ENCODE measurements around the gene HES2. TPM values are rescaled to one million over a fixed set of nuclear protein-coding genes. Genes with fewer than 3 reads are reported as not detected.

HES2 gene
- total and polyA plus RNA-seq, 9 of the 15 experiments (the other 6 are each of a cell fraction or from before 2014, with no cell fraction given) = 0.05 to 0.18 (median 0.07) TPM; not detected in 4

- 0 out of 2 replicates have a peak, but pooled peaks have one; percentile 68 for TF ChIP-seq ATF6 (CRISPR knock-in tag; IDR thresholded peaks at IDR 0.05)
- TF ChIP-seq SMARCA4 (IDR thresholded peaks at IDR 0.05) = peak; percentile 68
- no peak for TF ChIP-seq TSHZ1 (CRISPR knock-in tag; IDR thresholded peaks at IDR 0.05)
- TF ChIP-seq DPF2 (IDR thresholded peaks at IDR 0.05) = peak; percentile 73
- peak; percentile 45; the same call in 1 of the 2 replicates for TF ChIP-seq ATF3 (IDR thresholded peaks at IDR 0.05)
- peak; percentile 47; the same call in 1 of the 2 replicates for TF ChIP-seq ATF3 (CRISPR knock-in tag; conservative IDR thresholded peaks at IDR 0.05)
- TF ChIP-seq SUPT5H (IDR thresholded peaks at IDR 0.05) = peak; percentile 85
- TF ChIP-seq ZNF431 (CRISPR knock-in tag; IDR thresholded peaks at IDR 0.05) = peak; percentile 52; the same call in 1 of the 2 replicates
- peak; percentile 80 for TF ChIP-seq TFE3 (CRISPR knock-in tag; IDR thresholded peaks at IDR 0.05)
- no peak for TF ChIP-seq TCF7L2 (IDR thresholded peaks at IDR 0.05; ENCODE audit: low read depth, low read length)
- no peak for TF ChIP-seq ZNF507 (tag; conservative IDR thresholded peaks at IDR 0.05)
- TF ChIP-seq RBBP5 (IDR thresholded peaks at IDR 0.05; ENCODE audit: borderline replicate concordance, insufficient read depth, low read length, poor library complexity, severe bottlenecking) = peak; percentile 83
- no peak for TF ChIP-seq GABPB2 (CRISPR knock-in tag; conservative IDR thresholded peaks at IDR 0.05)
- peak; percentile 50; the same call in 1 of the 2 replicates for TF ChIP-seq ETS1 (conservative IDR thresholded peaks at IDR 0.05; ENCODE audit: control insufficient read depth, low read depth, low read length)
- peak; percentile 74; the same call in 1 of the 2 replicates for TF ChIP-seq HNRNPL (IDR thresholded peaks at IDR 0.05; ENCODE audit: low read depth, low read length)
- TF ChIP-seq ELF1 (tag; IDR thresholded peaks at IDR 0.05) = peak; percentile 87
- peak; percentile 69; the same call in 1 of the 2 replicates for TF ChIP-seq SMARCE1 (IDR thresholded peaks at IDR 0.05)
These were observed 26.1 kb downstream of the HES2 start, which contains the start of gene ACOT7 (continued) for GRCh38 chr1:6393400-6394187.

Measured in K562 (cell line).